Activated CD8-positive, alpha-beta memory T cell treated with anti-CD3 and anti-CD28 coated beads, Interleukin-2, amount 50 U/mL, for 24 hours (primary cell): ENCODE data around the gene MECR.

Experiments
- DNase-seq: peaks from one replicate; pipeline ENCODE4 v3.0.0-alpha.2; 2020; ENCODE audit errors: extremely low read depth

Gene MECR

GRCh38 chr1:29202053-29202452, 28.7 kb downstream of the MECR start:
- no peak for DNase-seq

GRCh38 chr1:29201595-29202051, 29.1 kb downstream of the MECR start:
- no peak for DNase-seq

GRCh38 chr1:29200906-29201594, 29.7 kb downstream of the MECR start:
- DNase-seq = no peak

DNA sequence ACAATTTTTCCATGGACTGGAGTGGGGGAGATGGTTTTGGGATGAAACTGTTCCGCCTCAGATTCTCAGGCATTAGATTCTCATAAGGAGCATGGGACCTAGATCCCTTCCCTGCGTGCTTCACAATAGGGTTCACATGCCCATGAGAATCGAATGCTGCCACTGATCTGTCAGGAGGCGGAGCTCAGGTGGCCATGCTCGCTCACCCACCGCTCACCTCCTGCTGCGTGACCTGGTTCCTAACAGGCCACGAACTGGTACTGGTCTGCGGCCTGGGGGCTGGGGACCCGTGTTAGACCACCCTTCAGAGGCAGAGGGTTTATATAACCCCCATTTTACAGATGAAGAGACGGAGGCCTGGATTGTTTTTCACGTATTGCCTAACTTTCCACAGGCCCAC, 32.7 kb downstream of the MECR start:
- no peak for DNase-seq

DNA sequence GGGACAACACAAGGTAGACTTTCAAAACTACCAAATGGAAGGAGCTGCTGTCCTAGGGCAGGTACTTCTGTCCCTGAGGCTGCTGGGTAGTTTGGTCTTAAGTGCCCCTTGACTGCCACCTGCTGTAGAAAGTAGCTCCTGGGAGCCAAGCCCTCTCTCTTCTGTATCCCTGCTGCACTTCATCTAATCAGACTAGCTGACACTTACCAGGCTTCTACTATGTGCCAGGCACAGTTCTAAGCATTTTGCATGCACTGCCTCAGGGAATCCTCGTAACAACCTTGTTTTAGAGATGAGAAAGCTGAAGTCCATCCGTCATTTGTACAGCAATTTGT, 33.2 kb downstream of the MECR start:
- no peak for DNase-seq

DNA sequence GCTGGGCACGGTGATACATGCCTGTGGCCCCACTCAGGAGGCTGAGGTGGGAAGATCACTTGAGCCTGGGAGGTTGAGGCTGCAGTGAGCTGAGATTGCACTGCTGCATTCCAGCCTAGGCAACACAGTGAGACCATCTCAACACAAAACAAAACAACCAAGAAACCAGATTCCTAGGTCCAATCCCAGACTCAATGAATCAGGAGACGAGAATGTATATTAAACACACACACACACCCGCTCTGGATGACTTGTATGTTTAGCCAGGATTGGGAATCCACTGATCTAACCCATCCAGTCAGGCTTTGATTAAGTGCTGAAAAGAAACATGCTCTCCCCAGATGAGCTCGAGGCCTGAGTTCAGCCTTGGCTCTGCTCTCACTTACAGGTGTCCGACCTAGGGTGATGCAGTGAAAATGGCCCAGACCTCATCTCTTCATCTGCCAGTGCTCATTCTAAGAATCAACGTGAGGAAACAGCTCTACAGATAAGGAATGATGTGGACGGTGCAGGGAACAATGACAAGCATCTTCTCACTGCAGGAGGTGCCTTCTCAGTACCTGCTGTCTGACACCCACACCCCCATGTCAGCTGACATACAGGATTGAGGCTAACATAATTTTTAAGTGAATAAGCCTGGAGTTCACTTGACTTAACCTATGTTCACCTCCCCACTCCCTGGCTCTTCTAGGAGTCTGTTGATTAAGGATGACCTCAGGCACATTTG, 33.7 kb downstream of the MECR start:
- DNase-seq = no peak

DNA sequence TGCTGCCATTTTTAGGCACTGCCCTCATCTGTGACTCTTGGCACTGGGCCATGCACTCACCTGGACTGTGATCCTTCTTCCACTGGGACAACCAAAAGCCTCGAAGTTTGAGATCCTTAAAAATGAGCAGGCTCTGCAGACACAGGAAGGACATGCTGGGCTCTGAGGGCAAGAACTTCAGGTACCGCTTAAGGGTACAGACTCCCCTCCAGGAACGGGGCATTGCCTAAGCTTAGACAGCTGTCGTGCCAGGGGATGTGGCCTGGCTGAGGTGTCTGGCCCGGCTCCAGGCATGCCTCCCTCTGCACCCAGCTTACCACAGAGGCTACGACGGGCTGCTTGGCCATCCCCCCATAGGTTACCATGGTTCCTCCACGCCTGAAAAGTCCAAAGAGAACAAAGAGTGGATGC, 34.8 kb downstream of the MECR start:
- DNase-seq = no peak

DNA sequence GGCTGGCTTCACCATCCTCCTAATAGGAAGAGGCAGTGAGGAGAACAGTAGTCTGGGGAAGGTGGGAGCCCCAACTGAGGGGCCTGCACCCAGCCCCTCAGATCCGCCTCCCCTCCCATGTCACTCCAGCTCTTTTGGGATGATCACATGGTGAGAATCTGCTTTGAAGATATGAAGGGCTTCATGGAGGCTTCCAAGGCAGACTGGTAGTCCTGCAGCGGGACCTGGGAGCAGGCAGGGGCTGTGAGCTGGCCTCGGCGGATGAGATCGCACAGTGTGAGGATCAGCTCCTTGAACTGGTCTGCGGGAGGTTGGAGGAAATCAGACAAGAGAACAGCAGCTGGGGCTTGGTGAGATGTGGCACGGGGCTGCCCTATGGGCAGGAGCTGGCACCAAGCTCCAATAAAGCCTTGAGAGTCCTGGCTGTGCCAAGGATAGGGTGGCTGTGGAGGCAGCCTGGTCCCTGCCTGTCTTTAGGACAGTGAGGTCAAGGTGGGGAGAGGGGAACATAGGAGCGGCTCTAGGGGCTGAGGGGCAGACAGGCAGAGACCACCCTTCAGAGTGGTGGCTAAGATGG, 36.8 kb downstream of the MECR start:
- DNase-seq = no peak

DNA sequence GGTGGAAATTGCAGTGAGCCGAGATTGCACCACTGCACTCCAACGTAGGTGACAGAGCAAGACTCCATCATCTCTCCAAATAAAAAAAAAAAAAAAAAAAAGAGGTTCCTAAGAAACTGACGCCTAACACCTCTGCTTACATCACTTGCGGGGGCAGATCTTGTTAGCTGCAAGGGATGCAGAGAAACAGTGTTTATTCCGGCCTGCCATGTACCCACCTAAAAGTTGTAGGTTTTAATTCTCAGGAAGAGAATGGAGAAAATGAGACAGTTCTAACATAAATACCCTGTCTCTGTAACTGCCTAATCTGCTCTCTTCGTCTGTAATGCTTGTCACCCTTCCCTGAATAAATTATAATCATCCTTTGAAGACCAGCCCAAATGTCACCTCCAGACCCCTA, 40.0 kb downstream of the MECR start:
- DNase-seq = no peak

DNA sequence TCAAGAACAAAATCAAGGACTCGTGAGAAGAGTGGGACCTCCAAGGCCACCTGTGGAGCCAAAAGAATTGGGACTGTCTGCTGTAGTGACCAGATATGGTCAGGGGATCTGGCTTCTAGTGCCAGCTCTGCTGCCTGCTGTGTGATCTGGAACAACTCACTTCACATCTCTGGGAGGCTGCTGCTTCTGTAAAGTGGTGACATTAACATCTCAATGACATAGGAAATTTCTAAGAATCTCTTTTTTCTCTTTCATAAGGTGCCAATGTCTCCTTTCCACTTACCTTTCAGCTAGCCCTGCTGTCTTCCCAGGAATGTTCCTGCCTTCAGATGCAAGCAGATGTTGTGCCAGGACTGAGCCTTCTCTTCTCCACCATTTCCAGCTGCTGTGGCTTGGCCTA, 44.0 kb downstream of the MECR start:
- no peak for DNase-seq

DNA sequence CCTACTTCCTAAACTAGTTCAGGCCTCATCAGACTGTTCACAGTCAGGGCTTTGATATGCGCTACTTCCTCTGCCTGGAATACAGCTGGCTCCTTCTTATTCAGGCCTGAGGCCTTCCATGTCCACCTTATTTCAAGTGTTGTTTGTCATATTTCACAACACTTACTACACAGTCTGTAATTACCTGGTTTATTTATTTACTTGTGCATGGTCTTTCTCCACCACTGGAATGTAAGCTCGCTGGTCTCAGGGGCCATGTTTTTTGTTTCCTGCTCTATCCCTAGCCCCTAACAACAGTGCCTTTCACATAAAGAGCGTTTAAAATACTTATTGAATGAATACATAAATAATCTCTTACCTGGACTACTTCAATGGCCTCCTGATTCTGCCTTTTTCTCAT, 44.5 kb downstream of the MECR start:
- DNase-seq = no peak

DNA sequence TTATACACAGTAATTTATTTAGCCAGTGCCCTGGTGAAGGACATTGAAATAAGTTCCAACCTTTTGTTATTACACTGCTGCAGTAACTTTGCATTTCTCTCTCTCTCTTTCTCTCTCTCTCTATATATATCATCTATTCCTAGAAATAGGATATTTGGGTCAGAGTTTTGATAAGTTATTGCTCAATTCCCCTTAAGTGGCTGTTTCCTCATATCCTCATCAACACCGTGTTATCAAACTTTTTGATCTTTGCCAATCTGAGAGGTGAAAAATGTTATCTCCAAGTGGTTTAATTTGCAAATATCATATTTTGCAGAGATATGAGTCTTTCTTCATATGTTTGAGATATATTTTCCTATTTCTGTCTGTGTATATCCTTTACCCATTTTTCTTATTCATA, 47.4 kb downstream of the MECR start:
- DNase-seq = no peak

- peak; percentile 95 for DNase-seq
Measured at GRCh38 chr1:29181413-29182225, 49.1 kb downstream of the MECR start, which contains the start of gene SRSF4. SRSF4 (minus strand) TSS chr1:29181900; CDS start chr1:29181752, 148 bp downstream.

DNA sequence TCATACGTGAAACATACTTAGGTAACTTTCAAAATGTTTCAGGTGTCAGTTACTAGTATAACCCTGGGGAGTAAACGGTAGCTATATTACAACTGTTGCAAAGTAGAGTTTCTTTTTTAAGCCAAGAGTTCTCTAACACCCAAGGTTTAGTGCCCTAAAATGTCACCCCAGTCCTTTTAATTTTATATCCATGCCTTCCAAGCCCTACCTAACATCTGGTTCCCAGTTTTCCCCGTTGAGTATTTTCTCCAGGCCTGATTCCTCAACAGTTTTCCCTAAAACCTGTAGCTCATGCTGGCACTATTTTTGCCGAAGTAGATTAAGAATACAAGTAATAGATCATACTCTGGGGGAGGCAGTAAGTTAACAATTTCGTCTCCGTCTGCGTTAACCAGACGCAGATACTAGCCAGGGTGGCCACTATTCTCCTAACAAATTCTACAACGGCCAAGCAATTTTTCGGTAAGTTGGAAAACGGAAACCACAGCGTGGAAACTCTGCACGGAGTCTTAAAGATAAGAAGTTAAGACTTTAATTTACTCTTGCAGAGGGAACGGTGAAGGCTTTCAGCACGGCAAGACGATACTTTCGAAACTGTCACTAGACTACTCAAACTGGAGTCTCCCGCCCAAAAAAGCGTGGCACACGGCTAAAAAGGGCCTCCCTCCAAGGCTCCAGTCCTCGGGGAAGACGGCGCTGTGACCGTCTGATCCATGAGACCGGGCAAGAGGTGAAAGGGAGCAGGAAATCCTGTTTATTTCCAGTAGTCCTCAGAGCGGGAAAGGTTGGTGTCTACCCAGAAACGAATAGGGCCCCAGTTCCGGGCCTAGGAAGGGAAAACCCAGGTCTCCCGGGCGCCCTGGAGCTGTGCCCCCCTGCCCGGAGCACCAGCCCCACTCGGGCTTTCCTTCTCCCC, 50.0 kb downstream of the MECR start:
- DNase-seq = no peak

DNA sequence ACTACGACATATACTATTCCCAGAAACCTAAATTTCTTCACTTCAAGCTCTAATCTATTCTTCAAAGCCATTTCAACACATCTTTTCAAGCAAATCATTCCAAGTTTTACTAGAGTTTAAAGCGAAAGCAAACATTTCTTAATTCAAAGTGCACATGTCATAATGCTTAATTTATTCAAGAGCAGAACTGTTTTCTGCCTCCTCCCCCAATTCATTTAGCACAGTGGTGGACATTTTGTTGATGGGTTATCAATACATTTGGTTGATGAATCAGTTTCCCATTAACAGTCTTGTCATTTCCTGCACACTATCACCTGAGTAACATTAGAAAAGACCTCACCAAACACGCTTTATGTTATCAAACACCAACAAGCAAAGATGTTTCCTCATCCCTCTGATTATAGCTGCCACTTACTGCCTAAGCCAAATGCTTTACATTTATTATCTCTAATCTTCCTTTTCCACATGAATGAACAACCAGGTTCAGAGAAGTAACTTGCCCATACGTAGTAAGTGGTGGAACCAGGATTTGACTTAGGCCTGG, 51.0 kb downstream of the MECR start:
- no peak for DNase-seq

GRCh38 chr1:29177022-29177705, 53.6 kb downstream of the MECR start:
- no peak for DNase-seq

GRCh38 chr1:29176576-29176975, 54.2 kb downstream of the MECR start:
- no peak for DNase-seq

DNA sequence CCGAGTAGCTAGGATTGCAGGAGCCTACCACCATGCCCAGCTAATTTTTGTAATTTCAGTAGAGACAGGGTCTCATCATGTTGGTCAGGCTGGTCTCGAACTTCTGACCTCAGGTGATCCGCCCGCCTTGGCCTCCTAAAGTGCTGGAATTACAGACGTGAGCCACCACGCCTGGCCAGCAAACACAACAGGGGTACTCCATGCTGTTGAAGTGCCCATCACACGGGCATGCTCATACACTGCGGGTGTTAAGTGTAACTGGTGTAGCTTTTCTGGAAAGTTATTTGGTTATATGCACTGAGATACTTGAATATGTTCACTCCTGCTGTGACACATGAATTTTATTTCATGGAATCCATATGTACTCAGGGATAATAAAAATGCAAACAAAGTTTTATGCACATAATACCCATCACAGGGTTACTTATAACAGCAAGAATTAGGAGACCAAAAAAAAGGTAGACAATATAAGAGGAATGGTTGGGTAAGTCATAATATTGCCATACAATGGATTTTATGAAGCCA, 58.3 kb downstream of the MECR start:
- no peak for DNase-seq

DNA sequence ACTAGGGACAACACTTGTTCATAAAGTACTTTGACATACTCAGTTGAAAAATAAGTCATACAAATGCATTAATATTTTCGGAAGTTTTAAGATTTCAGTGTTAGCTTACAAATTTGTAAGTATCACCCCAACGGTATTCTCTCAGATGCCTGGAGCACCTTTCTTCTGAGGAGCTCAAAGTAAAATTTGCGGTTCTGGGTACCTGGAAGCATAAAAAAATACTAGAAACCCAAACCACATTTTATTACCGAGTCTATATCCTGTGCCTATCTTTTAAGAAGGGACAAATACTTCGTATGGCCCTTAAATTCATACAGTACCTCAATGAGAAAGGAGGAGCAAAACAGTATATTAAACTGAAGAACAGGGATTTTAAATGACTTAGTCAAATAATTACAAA, 59.2 kb downstream of the MECR start:
- no peak for DNase-seq

DNA sequence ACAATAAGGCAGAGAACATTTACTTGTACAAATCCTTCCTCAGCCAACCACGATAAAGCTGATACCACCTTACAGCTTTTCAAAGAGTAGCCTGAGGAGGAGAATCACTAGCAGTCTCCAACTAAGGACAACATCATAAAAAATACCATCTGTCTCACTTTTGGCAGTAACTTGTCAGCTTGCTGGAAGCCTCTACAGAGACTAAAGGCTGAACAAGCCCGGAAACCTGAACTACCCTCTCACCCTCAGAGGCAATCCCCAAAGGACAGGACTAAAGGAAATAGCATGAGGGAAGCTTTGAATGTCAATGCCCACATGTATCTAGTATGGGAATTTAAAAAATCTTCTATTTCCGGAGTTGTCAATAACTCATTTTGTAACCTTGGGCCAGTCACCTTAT, 59.6 kb downstream of the MECR start:
- DNase-seq = no peak
